GM12878 (cell line): ENCODE measurements around the gene GALNTL6. TPM values are rescaled to one million over a fixed set of nuclear protein-coding genes. Genes with fewer than 3 reads are reported as not detected.

Source experiments
- ATAC-seq: fragments of 200-7000 bp; cut with Tn5 transposase; 3 replicates; pipeline ENCODE4 v1.9.1; 2020; ENCODE audit warnings: mild to moderate bottlenecking, moderate library complexity
- BruUV-seq: library from RNA; stranded (reverse); fragments of 400-500 nt; replicated peaks from 2 replicates; lab custom pipeline; 2021; lab: Mats Ljungman, UMichigan
- CTCF ChIA-PET: fragments of 300-600 bp; sonication (Branson Sonifier 250); formaldehyde crosslinking; extraction: SDS; loops from one replicate; lab custom pipeline; 2021; ENCODE audit warnings: inconsistent platforms; lab: Yijun Ruan, JAX
- POLR2A ChIA-PET: fragments of 350-600 bp; formaldehyde crosslinking; extraction: SDS; loops from one replicate; lab custom pipeline; 2021; ENCODE audit warnings: inconsistent platforms; lab: Charles Lee
- RAD21 ChIA-PET: fragments of 300-600 bp; sonication (Branson Sonifier 250); formaldehyde crosslinking; loops from one replicate; lab custom pipeline; 2023; ENCODE audit warnings: antibody characterized with exemption; ENCODE audit not compliant: unreplicated experiment; lab: Charles Lee
- SMC1A ChIA-PET: fragments of 300-600 bp; sonication (Branson Sonifier 250); formaldehyde crosslinking; loops from one replicate; lab custom pipeline; 2023; ENCODE audit not compliant: unreplicated experiment, uncharacterized antibody; lab: Charles Lee
- DNase-seq: peaks from one replicate; pipeline ENCODE4 v3.0.0-alpha.2; 2011; ENCODE audit warnings: low read depth, low spot score
- FAIRE-seq: peaks from 3 replicates; lab custom pipeline; 2011; peaks lifted over from hg19 to GRCh38; lab: Jason Lieb, UNC
- H2AFZ ChIP-seq: 2 replicates; pipeline ENCODE4 v1.6.0; 2011; ENCODE audit warnings: low read depth, low read length, control low read depth; ENCODE audit not compliant: control insufficient read depth
- H3K27ac ChIP-seq: 2 replicates; pipeline ENCODE4 v1.5.1; 2011; ENCODE audit warnings: control low read depth; ENCODE audit not compliant: control insufficient read depth, insufficient read depth
- H3K27me3 ChIP-seq, 2 experiments: replicated peaks in 1 of 2; 2 replicates each; pipeline versions ENCODE4 v1.6.0 to v1.6.1; 2011; ENCODE audit warnings: low read length in 1 of 2; ENCODE audit not compliant: control insufficient read depth in 2 of 2, insufficient read depth in 2 of 2
- H3K36me3 ChIP-seq, 2 experiments: 2 replicates each; pipeline ENCODE4 v1.5.1; 2011; ENCODE audit warnings: low read length in 1 of 2; ENCODE audit not compliant: control insufficient read depth in 2 of 2, insufficient read depth in 2 of 2
- H3K4me1 ChIP-seq: 2 replicates; pipeline ENCODE4 v1.6.1; 2011; ENCODE audit warnings: mild to moderate bottlenecking, low read length, moderate library complexity, mixed read lengths; ENCODE audit not compliant: control insufficient read depth, insufficient read depth
- H3K4me2 ChIP-seq: 2 replicates; pipeline ENCODE4 v1.6.0; 2011; ENCODE audit warnings: control low read depth; ENCODE audit not compliant: control insufficient read depth, insufficient read depth
- H3K4me3 ChIP-seq: fragments of 200-600 bp; sonication (generic); 2 replicates; pipeline ENCODE4 v1.5.1; 2016
- H3K79me2 ChIP-seq: 2 replicates; pipeline ENCODE4 v1.6.0; 2011; ENCODE audit warnings: low read length; ENCODE audit not compliant: control insufficient read depth, insufficient read depth
- H3K9ac ChIP-seq: 2 replicates; pipeline ENCODE4 v1.8.0; 2011; ENCODE audit warnings: low read length, control low read depth, mixed read lengths; ENCODE audit not compliant: control insufficient read depth, insufficient read depth
- H3K9me3 ChIP-seq: replicated peaks from 3 replicates; pipeline ENCODE4 v1.5.1; 2011; ENCODE audit warnings: mild to moderate bottlenecking, low read length; ENCODE audit not compliant: control insufficient read depth, insufficient read depth
- H4K20me1 ChIP-seq: 2 replicates; pipeline ENCODE4 v1.6.0; 2011; ENCODE audit not compliant: control insufficient read depth, insufficient read depth
- JUND ChIP-seq: IDR thresholded peaks from 2 replicates; pipeline ENCODE4 v1.6.1; 2012; ENCODE audit warnings: low read depth, mild to moderate bottlenecking, low read length, improper control_type of control experiment, moderate library complexity
- NKRF ChIP-seq: fragments of 450-650 bp; conservative IDR thresholded peaks from 2 replicates; pipeline ENCODE4 v1.6.1; 2017; ENCODE audit warnings: mild to moderate bottlenecking, moderate library complexity
- PBX3 ChIP-seq: IDR thresholded peaks from 2 replicates; pipeline ENCODE4 v1.6.1; 2011; ENCODE audit warnings: mild to moderate bottlenecking, low read depth, low read length, moderate library complexity; ENCODE audit not compliant: insufficient replicate concordance
- RB1 ChIP-seq: fragments of 450-650 bp; formaldehyde crosslinking; IDR thresholded peaks from 2 replicates; pipeline ENCODE4 v1.6.1; 2017; ENCODE audit warnings: mild to moderate bottlenecking, borderline replicate concordance
- RFX5 ChIP-seq: IDR thresholded peaks from 2 replicates; pipeline ENCODE4 v1.6.1; 2011; ENCODE audit warnings: low read depth, low read length, improper control_type of control experiment
- YY1 ChIP-seq: IDR thresholded peaks from 2 replicates; pipeline ENCODE4 v1.6.1; 2011; ENCODE audit warnings: low read depth, mild to moderate bottlenecking, low read length
- ZNF622 ChIP-seq: fragments of 450-650 bp; IDR thresholded peaks from 2 replicates; pipeline ENCODE4 v1.6.1; 2017; ENCODE audit warnings: mild to moderate bottlenecking, inconsistent platforms
- WGBS: methylation state at CpG from one replicate; pipeline ENCODE4 v1.1.6; 2016; ENCODE audit warnings: low lambda C conversion rate; ENCODE audit not compliant: insufficient replicate concordance, insufficient coverage; ENCODE audit errors: missing lambda C conversion rate; 5-methylcytosine and 5-hydroxymethylcytosine counted together
- in situ Hi-C: fragments of 300-500 bp; cut with MboI; formaldehyde crosslinking; loops from 9 replicates; pipeline ENCODE4 v1.14.3; 2018; ENCODE audit warnings: mixed read lengths
- intact Hi-C: fragments of 100-400 bp; cut with micrococcal nuclease; formaldehyde crosslinking; loops from one replicate; pipeline ENCODE4 v1.14.2; 2022; ENCODE audit not compliant: unreplicated experiment
- polyA plus RNA-seq, 11 experiments: library from polyadenylated mRNA; depleted of rRNA in 4 of 11; unstranded in 6 of 11; stranded (reverse) in 5 of 11; fragments of >200 nt; fragmentation: Nextera tagmentation in 4 of 11; fragmentation: Illumina TruSeq in 1 of 11; extraction: Ambion mirVana in 4 of 11; extraction: Trizol in 1 of 11; gene quantifications; 1 replicate in 1 of 11; 2 replicates in 10 of 11; pipeline versions ENCODE4 v1.2.1 to v1.2.3, GENCODE V29; 2011 to 2016; ENCODE audit warnings: inconsistent platforms in 2 of 11, missing spikeins in 2 of 11, low read depth in 1 of 11
- total RNA-seq, 4 experiments: library from RNA; depleted of rRNA in 3 of 4; stranded (reverse); fragments of >200 nt in 3 of 4; fragmentation: Illumina TruSeq in 1 of 4; extraction: Trizol in 1 of 4; gene quantifications; 2 replicates each; pipeline versions ENCODE4 v1.2.1 to v1.2.3, GENCODE V29; 2013 to 2021

GALNTL6 gene
- total and polyA plus RNA-seq, 10 of the 15 experiments (the other 5 are each of a cell fraction or from before 2014, with no cell fraction given), result 0.01 to 0.29 TPM; not detected in 8

GRCh38 chr4:172554588-172554987 is 741.4 kb downstream of the GALNTL6 start:
- FAIRE-seq, result no peak
- ChIA-PET CTCF (no interaction called here), RAD21 (no interaction called here), POLR2A (no interaction called here), SMC1A (no interaction called here)
- no peaks in the 10 kb centered on the region for H3K36me3 ChIP-seq
- no peak for TF ChIP-seq PBX3
- no peak for TF ChIP-seq NKRF
- no peak for TF ChIP-seq RFX5
- no peak for TF ChIP-seq JUND
- no peak for TF ChIP-seq RB1
- no peak for TF ChIP-seq ZNF622
- TF ChIP-seq YY1, result no peak
- no TSS peak for BruUV-seq
- H3K4me3 ChIP-seq, result no peak overlapping the region
- H3K27ac ChIP-seq, result no peak overlapping the region
- in situ Hi-C loops (no loop called here), intact Hi-C loops (no loop called here)
- H3K4me1 ChIP-seq, result no peaks in the 10 kb centered on the region
- no peaks in the 10 kb centered on the region for H4K20me1 ChIP-seq
- no peak overlapping the region for H3K9ac ChIP-seq
- no peaks in the 10 kb centered on the region for H3K27me3 ChIP-seq
- H3K4me2 ChIP-seq, result no peak overlapping the region
- 92% methylated on average over 4 of the region's 4 CpGs for WGBS
- no peak overlapping the region for H2AFZ ChIP-seq
- H3K79me2 ChIP-seq, result no peaks in the 10 kb centered on the region
- no peak for ATAC-seq
- DNase-seq, result no peak
- H3K9me3 ChIP-seq, result no peaks in the 10 kb centered on the region
